Stimulated activated CD4-positive, alpha-beta T cell treated with anti-CD3 and anti-CD28 coated beads, Interleukin-15, amount 100 ng/mL, for 48 hours (primary cell): Measurements from ENCODE around the gene NUPR2.
A peak's percentile ranks its signal among the peaks of the same experiment; 100 is the strongest.
"Not testable (repeated sequence)": the region's sequence is repeated elsewhere in the genome, so short reads cannot be mapped to it uniquely, and the experiment has no call there.

ENCODE experiments used
- DNase-seq, 2 donors: peaks; one replicate each; pipeline ENCODE4 v3.0.0-alpha.2; 2020; ENCODE audit warnings: low read depth in 2 of 2

Gene NUPR2

GRCh38 chr7:56086761-56087160 is 29.5 kb downstream of the NUPR2 start:
- DNase-seq: no peak

- no peak for DNase-seq
Measured at GRCh38 chr7:56083150-56083785, 32.9 kb downstream of the NUPR2 start.

GRCh38 chr7:56081626-56082340 is 34.4 kb downstream of the NUPR2 start:
- DNase-seq: no peak

GRCh38 chr7:56080726-56081435 is 35.3 kb downstream of the NUPR2 start:
- DNase-seq: not testable (repeated sequence)

- DNase-seq: no peak
Measured at GRCh38 chr7:56079450-56080185, 36.6 kb downstream of the NUPR2 start.

- no peak for DNase-seq
Measured at GRCh38 chr7:56078196-56078595, 38.0 kb downstream of the NUPR2 start.

- no peak for DNase-seq
Measured at GRCh38 chr7:56077681-56078080, 38.5 kb downstream of the NUPR2 start.

- DNase-seq: peak; percentile 41 to 53
Measured at GRCh38 chr7:56074371-56074791, 41.8 kb downstream of the NUPR2 start.

GRCh38 chr7:56066376-56066775 is 49.8 kb downstream of the NUPR2 start:
- not testable (repeated sequence) for DNase-seq
